Endodermal cell (in vitro differentiated cells): Measurements from ENCODE around the gene GPR62. TPM values are rescaled to one million over a fixed set of nuclear protein-coding genes. Genes with fewer than 3 reads are reported as not detected.
"Not testable (repeated sequence)": the region's sequence is repeated elsewhere in the genome, so short reads cannot be mapped to it uniquely, and the experiment has no call there.

Experiments used
- DNase-seq: peaks from one replicate; pipeline ENCODE4 v3.0.0-alpha.2; 2017
- H3K27ac ChIP-seq: 2 replicates; pipeline ENCODE4 v1.5.1; 2013; ENCODE audit warnings: mild to moderate bottlenecking, low read depth, low read length, moderate library complexity
- H3K27me3 ChIP-seq: 2 replicates; pipeline ENCODE4 v1.6.1; 2013; ENCODE audit warnings: mild to moderate bottlenecking, low read length, moderate library complexity; ENCODE audit not compliant: insufficient read depth, control insufficient read depth, poor library complexity, severe bottlenecking
- H3K36me3 ChIP-seq: 2 replicates; pipeline ENCODE4 v1.7.0; 2013; ENCODE audit warnings: mild to moderate bottlenecking, low read length, moderate library complexity; ENCODE audit not compliant: control insufficient read depth, insufficient read depth
- H3K4me1 ChIP-seq: one replicate; pipeline ENCODE4 v1.7.0; 2013; ENCODE audit warnings: low read length; ENCODE audit not compliant: control insufficient read depth, insufficient read depth
- H3K4me3 ChIP-seq: 2 replicates; pipeline ENCODE4 v1.5.1; 2013; ENCODE audit warnings: mild to moderate bottlenecking, low read length, moderate library complexity
- H3K9ac ChIP-seq: 2 replicates; pipeline ENCODE4 v1.6.1; 2013; ENCODE audit warnings: mild to moderate bottlenecking, low read length, moderate library complexity; ENCODE audit not compliant: poor library complexity, severe bottlenecking; ENCODE audit errors: extremely low read depth
- H3K9me3 ChIP-seq: 2 replicates; pipeline ENCODE4 v1.6.1; 2013; ENCODE audit warnings: mild to moderate bottlenecking, low read length, moderate library complexity; ENCODE audit not compliant: control insufficient read depth
- H3K27ac Mint-ChIP-seq: 2 replicates; pipeline ENCODE4 v1.8.0; 2020; ENCODE audit warnings: mixed read lengths
- H3K27me3 Mint-ChIP-seq: 2 replicates; pipeline ENCODE4 v1.8.0; 2021; ENCODE audit warnings: mild to moderate bottlenecking, mixed read lengths; ENCODE audit not compliant: insufficient read depth
- H3K36me3 Mint-ChIP-seq: 2 replicates; pipeline ENCODE4 v1.8.0; 2020; ENCODE audit warnings: low read depth, mixed read lengths
- H3K4me1 Mint-ChIP-seq: 2 replicates; pipeline ENCODE4 v1.8.0; 2020; ENCODE audit warnings: mixed read lengths
- H3K4me3 Mint-ChIP-seq: 2 replicates; pipeline ENCODE4 v1.8.0; 2020; ENCODE audit warnings: mild to moderate bottlenecking, moderate library complexity, mixed read lengths
- H3K9me3 Mint-ChIP-seq: 2 replicates; pipeline ENCODE4 v1.8.0; 2020; ENCODE audit warnings: mild to moderate bottlenecking, mixed read lengths
- CTCF ChIP-seq: fragments of 200-600 bp; sonication (generic); conservative IDR thresholded peaks from 2 replicates; pipeline ENCODE4 v1.5.0; 2021; ENCODE audit warnings: antibody characterized with exemption, mild to moderate bottlenecking
- WGBS, 2 experiments: methylation state at CpG; one replicate each; pipeline versions ENCODE4 v1.1.5 to v1.1.7; 2013; ENCODE audit warnings: missing lambda C conversion rate in 2 of 2, mixed read lengths in 1 of 2; ENCODE audit not compliant: insufficient coverage in 1 of 2, insufficient read length in 1 of 2; 5-methylcytosine and 5-hydroxymethylcytosine counted together
- total RNA-seq, 2 donors: library from RNA; stranded (reverse); fragmentation: NEBNext Ultra II Directional in 1 of 2; extraction: Animal tissue kit (Norgen Biotek cat#: 25700) in 1 of 2; gene quantifications; 2 replicates in 1 of 2; 3 replicates in 1 of 2; pipeline ENCODE4 v1.2.1, GENCODE V29; 2021

Gene GPR62
- total RNA-seq, 2 donors from 2014 or later = 0.40 to 0.44 TPM

DNA sequence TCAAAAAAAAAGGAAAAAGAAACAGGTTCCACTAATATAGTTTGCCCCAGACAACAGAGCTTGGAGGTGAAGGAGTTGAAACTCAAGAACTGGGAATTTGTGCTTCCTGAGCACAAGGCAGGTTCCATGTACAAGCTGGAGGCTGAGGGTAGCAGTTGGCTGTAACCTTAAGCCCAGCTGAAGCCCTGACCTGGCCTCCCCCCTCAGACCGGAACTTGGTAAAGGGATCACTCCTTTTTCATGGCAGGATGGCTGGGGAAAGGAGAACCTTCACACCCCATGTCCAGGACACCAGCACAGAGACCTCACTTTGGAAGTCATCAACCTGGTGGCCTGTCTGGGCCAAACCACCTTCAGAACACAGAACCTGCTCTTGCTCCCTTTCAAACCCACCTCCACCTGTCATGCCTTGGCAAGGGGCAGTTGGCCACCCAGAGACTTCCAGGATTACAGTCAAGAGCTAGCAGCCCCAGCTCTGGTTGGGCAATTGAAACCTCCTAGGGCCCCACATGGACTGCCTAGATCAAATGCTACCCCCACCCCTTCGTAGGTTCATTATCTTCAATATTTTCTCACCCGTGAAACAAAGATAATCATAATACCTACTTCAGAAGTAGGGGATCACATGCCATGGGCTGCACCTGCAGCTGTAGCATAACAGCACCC lies 37.0 kb downstream of the GPR62 start:
- 93 to 98% methylated on average over 2 to 3 of the region's 3 CpGs for WGBS, 2 experiments
- H3K4me3 ChIP-seq = no peak overlapping the region
- H3K27me3 ChIP-seq = no peaks in the 10 kb centered on the region
- Mint-ChIP-seq H3K4me3 (no peak overlapping the region), H3K27me3 (no peaks in the 10 kb centered on the region), H3K27ac (peak overlapping the region; percentile 30), H3K4me1 (peaks cover 17% of the 10 kb centered on the region), H3K9me3 (no peaks in the 10 kb centered on the region), H3K36me3 (peaks cover 45% of the 10 kb centered on the region)
- peak overlapping the region; percentile 44 for H3K27ac ChIP-seq
- no peak for TF ChIP-seq CTCF
- no peaks in the 10 kb centered on the region for H3K9me3 ChIP-seq
- peaks cover 6% of the 10 kb centered on the region for H3K4me1 ChIP-seq
- H3K36me3 ChIP-seq = peaks cover 32% of the 10 kb centered on the region
- H3K9ac ChIP-seq = no peak overlapping the region
- DNase-seq = peak; percentile 52

- Mint-ChIP-seq H3K36me3 (peaks cover 45% of the 10 kb centered on the region), H3K27ac (peak overlapping the region; percentile 84), H3K4me1 (peaks cover 23% of the 10 kb centered on the region), H3K4me3 (peak overlapping the region; percentile 100)
- H3K27me3 Mint-ChIP-seq, H3K9me3 ChIP-seq, DNase-seq, H3K9me3 Mint-ChIP-seq, H3K27me3 ChIP-seq, H3K27ac ChIP-seq, H3K9ac ChIP-seq: not testable (repeated sequence)
- WGBS, 2 experiments = 90 to 100% methylated on average over 2 to 7 of the region's 13 CpGs
- Histone ChIP-seq H3K36me3 (peaks cover 32% of the 10 kb centered on the region), H3K4me3 (peak overlapping the region; percentile 94), H3K4me1 (peaks cover 12% of the 10 kb centered on the region)
These were observed 38.5 kb downstream of the GPR62 start for GRCh38 chr3:51993657-51994056.

GRCh38 chr3:51994530-51994929 lies 39.3 kb downstream of the GPR62 start:
- Mint-ChIP-seq H3K27ac (peak overlapping the region; percentile 100), H3K36me3 (peaks cover 45% of the 10 kb centered on the region), H3K4me1 (peaks cover 23% of the 10 kb centered on the region), H3K27me3 (no peaks in the 10 kb centered on the region), H3K4me3 (peak overlapping the region; percentile 100), H3K9me3 (no peaks in the 10 kb centered on the region)
- no peaks in the 10 kb centered on the region for H3K9me3 ChIP-seq
- H3K36me3 ChIP-seq = peaks cover 32% of the 10 kb centered on the region
- WGBS, 2 experiments = 87 to 92% methylated on average over 2 of the region's 2 CpGs
- peak overlapping the region; percentile 96 for H3K9ac ChIP-seq
- no peak for DNase-seq
- no peak for TF ChIP-seq CTCF
- H3K4me1 ChIP-seq = peaks cover 12% of the 10 kb centered on the region
- H3K4me3 ChIP-seq = peak overlapping the region; percentile 94
- H3K27me3 ChIP-seq = no peaks in the 10 kb centered on the region
- no peak overlapping the region for H3K27ac ChIP-seq
